Measurements from ENCODE around the gene ING5.
A peak's percentile ranks its signal among the peaks of the same experiment; 100 is the strongest.

Gene ING5

DNA sequence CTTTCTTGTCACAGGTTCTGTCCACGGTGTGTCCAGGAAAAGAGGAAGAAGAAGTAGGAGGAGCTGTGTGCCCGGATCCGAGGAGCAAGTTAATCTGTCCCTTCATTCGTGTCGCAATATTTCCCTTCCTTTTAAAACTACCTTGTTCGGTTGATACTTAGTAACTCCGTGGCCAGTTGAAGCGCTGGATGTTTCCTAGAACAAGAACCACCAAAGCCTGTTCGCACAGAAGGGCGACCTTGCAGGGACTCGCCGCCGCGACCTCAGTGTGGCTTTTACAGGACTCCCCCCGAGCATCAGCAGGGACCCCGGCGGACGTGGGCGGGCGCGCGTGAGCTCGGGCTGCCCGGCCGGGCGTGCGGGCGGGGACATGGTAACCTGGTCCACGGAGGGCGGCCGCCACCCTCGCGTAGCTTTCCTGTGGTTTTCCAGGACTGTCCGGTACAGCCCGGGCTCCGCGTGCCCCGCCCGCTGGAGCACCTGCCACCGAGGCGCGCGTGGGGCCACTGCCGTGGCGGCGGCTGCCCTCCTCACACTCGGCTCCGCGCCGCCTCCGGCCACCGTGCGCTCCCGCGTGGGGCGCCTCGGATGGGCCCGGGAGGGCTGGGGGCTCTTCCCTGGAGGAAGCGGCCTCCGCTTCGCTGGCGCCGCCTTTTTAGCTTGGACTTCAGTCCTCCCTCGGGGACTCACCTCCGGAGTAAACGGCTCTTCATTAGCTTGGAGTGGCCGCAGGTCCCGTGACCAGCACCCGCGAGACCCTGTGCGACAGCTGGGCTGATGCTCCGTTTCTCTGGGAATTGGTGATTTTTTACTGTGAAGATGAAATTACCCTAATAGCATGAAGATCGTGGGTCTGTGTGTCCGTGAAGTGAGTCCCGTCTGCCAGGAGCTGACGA, 23.4 kb downstream of the ING5 start:
- TF ChIP-seq, protein P1, sequence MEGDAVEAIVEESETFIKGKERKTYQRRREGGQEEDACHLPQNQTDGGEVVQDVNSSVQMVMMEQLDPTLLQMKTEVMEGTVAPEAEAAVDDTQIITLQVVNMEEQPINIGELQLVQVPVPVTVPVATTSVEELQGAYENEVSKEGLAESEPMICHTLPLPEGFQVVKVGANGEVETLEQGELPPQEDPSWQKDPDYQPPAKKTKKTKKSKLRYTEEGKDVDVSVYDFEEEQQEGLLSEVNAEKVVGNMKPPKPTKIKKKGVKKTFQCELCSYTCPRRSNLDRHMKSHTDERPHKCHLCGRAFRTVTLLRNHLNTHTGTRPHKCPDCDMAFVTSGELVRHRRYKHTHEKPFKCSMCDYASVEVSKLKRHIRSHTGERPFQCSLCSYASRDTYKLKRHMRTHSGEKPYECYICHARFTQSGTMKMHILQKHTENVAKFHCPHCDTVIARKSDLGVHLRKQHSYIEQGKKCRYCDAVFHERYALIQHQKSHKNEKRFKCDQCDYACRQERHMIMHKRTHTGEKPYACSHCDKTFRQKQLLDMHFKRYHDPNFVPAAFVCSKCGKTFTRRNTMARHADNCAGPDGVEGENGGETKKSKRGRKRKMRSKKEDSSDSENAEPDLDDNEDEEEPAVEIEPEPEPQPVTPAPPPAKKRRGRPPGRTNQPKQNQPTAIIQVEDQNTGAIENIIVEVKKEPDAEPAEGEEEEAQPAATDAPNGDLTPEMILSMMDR (IDR thresholded peaks at IDR 0.05), result no peak
- intact Hi-C loops (cut with DNase I; ENCODE audit: low total_unique reads), result no loop called here
- Histone ChIP-seq H3K27ac (no peak overlapping the region), H3K4me3 (no peak overlapping the region), H3K4me1 (no peaks in the 10 kb centered on the region), H3K27me3 (no peaks in the 10 kb centered on the region), H3K36me3 (peaks cover 40 to 81% (median 57%) of the 10 kb centered on the region in 3 donors), H3K9me3 (no peaks in the 10 kb centered on the region)
- no peak for DNase-seq

DNA sequence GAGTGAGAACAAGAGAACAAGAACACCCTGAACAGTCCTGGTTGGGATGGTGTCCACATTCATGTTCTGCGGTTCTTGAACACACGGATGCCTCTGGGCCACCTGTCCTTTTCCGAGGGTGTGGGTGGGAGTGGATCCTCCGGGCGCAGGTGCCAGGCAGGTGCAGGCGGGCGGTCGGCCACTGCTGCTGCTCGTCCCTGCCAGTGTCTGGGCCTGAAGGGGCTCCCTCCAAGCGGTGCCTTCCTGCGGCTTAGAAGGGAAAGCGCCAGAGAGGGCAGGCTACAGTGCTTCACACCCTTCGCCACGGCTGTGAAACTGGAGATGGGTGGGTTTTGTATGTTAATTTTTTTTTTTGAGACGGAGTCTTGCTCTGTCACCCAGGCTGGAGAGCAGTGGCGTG, 24.6 kb downstream of the ING5 start:
- Histone ChIP-seq H3K36me3 (peaks cover 29 to 69% (median 45%) of the 10 kb centered on the region in 3 donors), H3K4me3 (no peak overlapping the region), H3K27ac (no peak overlapping the region), H3K27me3 (no peaks in the 10 kb centered on the region), H3K4me1 (no peaks in the 10 kb centered on the region), H3K9me3 (no peaks in the 10 kb centered on the region)
- intact Hi-C loops (cut with DNase I; ENCODE audit: low total_unique reads), result no loop called here
- DNase-seq, result no peak
- TF ChIP-seq, protein P1 (IDR thresholded peaks at IDR 0.05), result no peak

DNA sequence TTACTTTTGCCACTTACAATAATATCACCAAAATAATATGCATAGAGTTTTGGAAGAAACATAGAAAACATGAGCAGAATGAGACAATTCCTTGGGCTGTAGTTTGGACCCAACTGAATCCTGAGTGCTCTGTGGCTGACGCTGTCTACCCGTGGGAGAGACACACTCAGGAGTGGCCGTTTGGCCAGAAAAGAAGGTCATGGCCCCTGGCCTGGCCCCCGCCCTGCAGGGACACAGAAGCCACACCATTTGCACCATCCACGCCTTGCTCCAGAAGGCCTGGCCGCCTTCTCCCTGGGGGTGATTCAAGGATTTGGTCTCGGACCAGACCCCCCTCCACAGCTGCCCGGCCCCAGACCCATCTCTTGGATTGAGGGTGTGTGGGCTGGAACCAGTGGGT, 26.2 kb downstream of the ING5 start:
- H3K4me3 ChIP-seq, result no peak overlapping the region
- TF ChIP-seq, protein P1 (IDR thresholded peaks at IDR 0.05), result no peak
- no peaks in the 10 kb centered on the region for H3K4me1 ChIP-seq
- peaks cover 19 to 54% (median 34%) of the 10 kb centered on the region in 3 donors for H3K36me3 ChIP-seq
- DNase-seq, result no peak
- no peaks in the 10 kb centered on the region for H3K9me3 ChIP-seq
- peak overlapping the region in 1 of 2 donors; percentile 21 for H3K27ac ChIP-seq
- no peaks in the 10 kb centered on the region for H3K27me3 ChIP-seq
- intact Hi-C loops (cut with DNase I; ENCODE audit: low total_unique reads), result no loop called here

DNA sequence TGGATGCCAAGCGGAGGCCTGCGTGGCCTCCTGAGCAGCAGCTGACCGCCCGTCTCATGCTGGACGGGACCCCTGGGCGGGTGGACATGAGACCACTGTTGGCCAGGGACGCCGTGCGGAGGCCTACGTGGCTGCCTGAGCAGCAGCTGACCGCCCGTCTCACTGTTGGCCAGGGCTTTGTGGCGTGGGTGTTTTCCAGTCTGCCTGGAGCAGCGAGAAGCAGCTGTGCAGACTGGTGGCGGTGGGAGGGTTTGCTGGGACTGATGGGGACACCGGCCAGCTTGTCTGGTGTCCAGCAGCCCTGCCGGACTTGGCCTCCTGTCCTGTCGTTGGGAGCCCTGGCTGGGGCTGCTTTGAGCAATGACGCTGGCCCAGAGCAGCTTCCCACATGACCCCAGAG, 26.8 kb downstream of the ING5 start:
- TF ChIP-seq, protein P1 (IDR thresholded peaks at IDR 0.05), result no peak
- peaks cover 13 to 47% (median 28%) of the 10 kb centered on the region in 3 donors for H3K36me3 ChIP-seq
- H3K27me3 ChIP-seq, result no peaks in the 10 kb centered on the region
- intact Hi-C loops (cut with DNase I; ENCODE audit: low total_unique reads), result no loop called here
- H3K27ac ChIP-seq, result peak overlapping the region in 1 of 2 donors; percentile 21
- no peaks in the 10 kb centered on the region for H3K4me1 ChIP-seq
- no peaks in the 10 kb centered on the region for H3K9me3 ChIP-seq
- peak in 1 of 2 donors; percentile 50 for DNase-seq
- no peak overlapping the region for H3K4me3 ChIP-seq

DNA sequence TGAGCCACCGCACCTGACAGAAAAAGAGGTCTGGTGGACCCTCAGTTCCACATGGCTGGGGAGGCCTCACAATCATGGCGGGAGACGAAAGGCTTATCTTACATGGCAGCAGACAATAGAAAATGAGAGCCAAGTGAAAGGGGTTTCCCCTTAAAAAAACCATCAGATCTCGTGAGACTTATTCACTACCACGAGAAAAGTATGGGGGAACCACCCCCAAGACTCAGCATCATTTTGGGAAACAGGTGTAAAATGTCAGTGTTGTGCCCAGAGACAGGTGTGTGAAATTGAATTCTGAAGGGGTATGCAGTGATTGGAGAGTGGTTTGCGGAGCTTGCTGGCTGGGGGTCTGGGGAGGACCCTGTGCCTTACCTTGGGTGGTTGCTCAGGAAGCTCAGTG, 28.0 kb downstream of the ING5 start:
- H3K27ac ChIP-seq, result no peak overlapping the region
- TF ChIP-seq, protein P1 (IDR thresholded peaks at IDR 0.05), result no peak
- no peak overlapping the region for H3K4me3 ChIP-seq
- intact Hi-C loops (cut with DNase I; ENCODE audit: low total_unique reads), result loop anchor here (5.0 kb wide), 1 partner anchor 43 kb away; the partner anchor contains the start of gene DTYMK
- H3K27me3 ChIP-seq, result no peaks in the 10 kb centered on the region
- H3K9me3 ChIP-seq, result no peaks in the 10 kb centered on the region
- peaks cover 0 to 5% (median 4%) of the 10 kb centered on the region in 4 donors for H3K4me1 ChIP-seq
- peaks cover 7 to 35% (median 15%) of the 10 kb centered on the region in 3 donors for H3K36me3 ChIP-seq
- no peak for DNase-seq

Measured in tibial artery (tissue), 4 donors.